Inflammatory macrophage treated with lipopolysaccharide for 4 hours (primary cell): Measurements from ENCODE around the gene PJA2.

Experiments
- DNase-seq: peaks from one replicate; pipeline ENCODE4 v3.0.0-alpha.2; 2020

The PJA2 gene

GRCh38 chr5:109347252-109347888, 62.4 kb downstream of the PJA2 start:
- DNase-seq, result no peak

- no peak for DNase-seq
These were observed 64.1 kb downstream of the PJA2 start for GRCh38 chr5:109345699-109346098.

- no peak for DNase-seq
These were observed 69.4 kb downstream of the PJA2 start for GRCh38 chr5:109340351-109340750.

GRCh38 chr5:109335114-109335513, 74.7 kb downstream of the PJA2 start:
- no peak for DNase-seq

GRCh38 chr5:109334056-109334455, 75.7 kb downstream of the PJA2 start:
- no peak for DNase-seq

GRCh38 chr5:109329333-109330237, 80.2 kb downstream of the PJA2 start:
- no peak for DNase-seq

GRCh38 chr5:109328626-109329025, 81.1 kb downstream of the PJA2 start:
- no peak for DNase-seq

- DNase-seq, result no peak
These were observed 82.2 kb downstream of the PJA2 start for GRCh38 chr5:109327570-109327969.

GRCh38 chr5:109326919-109327318, 82.9 kb downstream of the PJA2 start:
- no peak for DNase-seq

GRCh38 chr5:109325456-109325855, 84.3 kb downstream of the PJA2 start:
- DNase-seq, result no peak

- peak; percentile 41 for DNase-seq
These were observed 84.8 kb downstream of the PJA2 start for GRCh38 chr5:109324931-109325330.

GRCh38 chr5:109324351-109324750, 85.4 kb downstream of the PJA2 start:
- no peak for DNase-seq

GRCh38 chr5:109322694-109323093, 87.1 kb downstream of the PJA2 start:
- no peak for DNase-seq

GRCh38 chr5:109319351-109319750, 90.4 kb downstream of the PJA2 start:
- DNase-seq, result no peak

- no peak for DNase-seq
These were observed 91.2 kb downstream of the PJA2 start for GRCh38 chr5:109318455-109319108.

- DNase-seq, result peak; percentile 36
These were observed 93.1 kb downstream of the PJA2 start for GRCh38 chr5:109316634-109317033.

GRCh38 chr5:109315245-109315644, 94.5 kb downstream of the PJA2 start:
- no peak for DNase-seq

GRCh38 chr5:109313127-109313526, 96.6 kb downstream of the PJA2 start:
- DNase-seq, result no peak

- DNase-seq, result no peak
These were observed 97.1 kb downstream of the PJA2 start for GRCh38 chr5:109312695-109313094.

GRCh38 chr5:109310315-109310714, 99.5 kb downstream of the PJA2 start:
- DNase-seq, result no peak

GRCh38 chr5:109309326-109310063, 100.3 kb downstream of the PJA2 start:
- DNase-seq, result no peak

- no peak for DNase-seq
These were observed 101.8 kb downstream of the PJA2 start for GRCh38 chr5:109307951-109308350.

- no peak for DNase-seq
These were observed 102.3 kb downstream of the PJA2 start for GRCh38 chr5:109307456-109307855.
